Neural cell (in vitro differentiated cells): Measurements from ENCODE around the gene C1S. TPM values are rescaled to one million over a fixed set of nuclear protein-coding genes. Genes with fewer than 3 reads are reported as not detected.

ENCODE experiments used
- H2AFZ ChIP-seq: fragments of 200-600, 300-800 bp; sonication (generic), shearing (Covaris generic); 2 replicates; pipeline ENCODE4 v1.6.0; 2014; ENCODE audit warnings: low read depth, mild to moderate bottlenecking, antibody characterized with exemption, low read length, moderate library complexity
- H3F3A ChIP-seq: fragments of 200-600 bp; shearing (Covaris generic); 2 replicates; pipeline ENCODE4 v1.6.1; 2016; ENCODE audit warnings: mild to moderate bottlenecking, moderate library complexity, mixed read lengths, antibody characterized with exemption, low read length; ENCODE audit not compliant: insufficient read depth, poor library complexity, severe bottlenecking
- H3K27ac ChIP-seq: fragments of 200-600, 300-800 bp; sonication (generic), shearing (Covaris generic); 2 replicates; pipeline ENCODE4 v1.5.1; 2014; ENCODE audit warnings: mild to moderate bottlenecking, low read length, moderate library complexity
- H3K27me3 ChIP-seq: fragments of 300-800, 200-600 bp; sonication (generic), shearing (Covaris generic); 2 replicates; pipeline ENCODE4 v1.6.0; 2014; ENCODE audit warnings: mild to moderate bottlenecking, low read depth, low read length, moderate library complexity; ENCODE audit not compliant: insufficient read depth
- H3K36me3 ChIP-seq: fragments of 300-800, 200-600 bp; sonication (generic), shearing (Covaris generic); 2 replicates; pipeline ENCODE4 v1.5.1; 2014; ENCODE audit warnings: mild to moderate bottlenecking, antibody characterized with exemption, low read length, moderate library complexity; ENCODE audit not compliant: insufficient read depth
- H3K4me2 ChIP-seq: fragments of 300-800, 200-600 bp; sonication (generic), shearing (Covaris generic); 2 replicates; pipeline ENCODE4 v1.6.0; 2014; ENCODE audit warnings: mild to moderate bottlenecking, low read length
- H3K4me3 ChIP-seq: fragments of 300-800, 200-600 bp; sonication (generic), shearing (Covaris generic); 2 replicates; pipeline ENCODE4 v1.5.1; 2014; ENCODE audit warnings: mild to moderate bottlenecking, low read length, moderate library complexity
- H3K79me2 ChIP-seq: fragments of 200-600 bp; shearing (Covaris generic); replicated peaks from 2 replicates; pipeline ENCODE4 v1.6.0; 2014; ENCODE audit warnings: mild to moderate bottlenecking, low read length, moderate library complexity; ENCODE audit not compliant: insufficient read depth
- H3K9ac ChIP-seq: fragments of 300-800, 200-600 bp; sonication (generic), shearing (Covaris generic); 2 replicates; pipeline ENCODE4 v1.6.1; 2016; ENCODE audit warnings: mild to moderate bottlenecking, low read length, mixed read lengths
- H3K9me2 ChIP-seq: fragments of 200-600 bp; shearing (Covaris generic); 2 replicates; pipeline ENCODE4 v1.6.1; 2016; ENCODE audit warnings: mild to moderate bottlenecking, low read length, mixed read lengths; ENCODE audit not compliant: insufficient read depth
- H3K9me3 ChIP-seq: fragments of 200-600, 300-800 bp; sonication (generic), shearing (Covaris generic); 2 replicates; pipeline ENCODE4 v1.6.1; 2016; ENCODE audit warnings: mild to moderate bottlenecking, mixed run types, low read length, moderate library complexity, mixed read lengths
- H4K20me1 ChIP-seq: fragments of 200-600 bp; shearing (Covaris generic); 2 replicates; pipeline ENCODE4 v1.6.1; 2016; ENCODE audit warnings: mild to moderate bottlenecking, mixed run types; ENCODE audit not compliant: insufficient read depth
- EP300 ChIP-seq: fragments of 450-650 bp; conservative IDR thresholded peaks from 2 replicates; pipeline ENCODE4 v1.6.1; 2014; ENCODE audit warnings: antibody characterized with exemption, mild to moderate bottlenecking, moderate library complexity; ENCODE audit not compliant: poor library complexity, severe bottlenecking
- EZH2 ChIP-seq: fragments of 200-600, 300-800 bp; shearing (Covaris generic), sonication (generic); IDR thresholded peaks from 2 replicates; pipeline ENCODE4 v1.6.1; 2014; ENCODE audit warnings: antibody characterized with exemption, low read length, borderline replicate concordance, mild to moderate bottlenecking; ENCODE audit not compliant: insufficient read depth, poor library complexity, severe bottlenecking
- MXI1 ChIP-seq: fragments of 450-650 bp; conservative IDR thresholded peaks from 2 replicates; pipeline ENCODE4 v1.6.1; 2014; ENCODE audit warnings: antibody characterized with exemption, mild to moderate bottlenecking; ENCODE audit not compliant: poor library complexity, severe bottlenecking
- POLR2AphosphoS5 ChIP-seq: IDR thresholded peaks from 2 replicates; pipeline ENCODE4 v1.6.1; 2012
- RAD21 ChIP-seq: fragments of 450-650 bp; conservative IDR thresholded peaks from 2 replicates; pipeline ENCODE4 v1.6.1; 2014; ENCODE audit warnings: antibody characterized with exemption, mild to moderate bottlenecking, moderate library complexity
- SMC3 ChIP-seq: fragments of 450-650 bp; conservative IDR thresholded peaks from 2 replicates; pipeline ENCODE4 v1.6.1; 2014; ENCODE audit warnings: antibody characterized with exemption, mild to moderate bottlenecking, moderate library complexity; ENCODE audit not compliant: poor library complexity
- TAF1 ChIP-seq: IDR thresholded peaks from 2 replicates; pipeline ENCODE4 v1.6.1; 2012; ENCODE audit warnings: low read depth
- polyA plus RNA-seq: library from polyadenylated mRNA; depleted of rRNA; stranded (reverse); fragments of >200 nt; gene quantifications from 2 replicates; pipeline ENCODE4 v1.2.3, GENCODE V29; 2014
- TF ChIP-seq, protein P1 (sequence below): IDR thresholded peaks from 2 replicates; pipeline ENCODE4 v1.6.1; 2012; ENCODE audit warnings: borderline replicate concordance
- TF ChIP-seq, protein P2 (sequence below): fragments of 450-650 bp; IDR thresholded peaks from 2 replicates; pipeline ENCODE4 v1.5.1; 2014; ENCODE audit warnings: antibody characterized with exemption, mild to moderate bottlenecking, moderate library complexity; ENCODE audit not compliant: poor library complexity, severe bottlenecking

The C1S gene
- polyA plus RNA-seq, 1 donor from 2014 or later, result 4.9 TPM

DNA sequence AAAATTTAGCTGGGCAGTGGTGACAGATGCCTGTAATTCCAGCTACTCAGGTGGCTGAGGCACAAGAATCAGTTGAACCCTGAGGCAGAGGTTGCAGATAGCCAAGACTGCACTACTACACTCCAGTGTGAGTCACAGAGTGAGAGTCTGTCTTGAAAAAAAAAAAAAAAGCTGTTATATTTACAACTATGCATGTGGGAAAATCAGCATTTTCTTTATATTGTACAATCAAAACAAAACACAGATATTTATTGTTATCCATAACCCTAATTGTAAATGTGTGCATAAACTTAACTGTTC is 19.3 kb downstream of the C1S start:
- Histone ChIP-seq H4K20me1 (no peaks in the 10 kb centered on the region), H3K4me2 (no peak overlapping the region), H3K36me3 (no peaks in the 10 kb centered on the region), H3K27ac (no peak overlapping the region), H3K79me2 (no peaks in the 10 kb centered on the region), H3K9me2 (no peaks in the 10 kb centered on the region), H3K9me3 (no peaks in the 10 kb centered on the region), H2AFZ (no peak overlapping the region), H3K9ac (no peak overlapping the region), H3F3A (no peaks in the 10 kb centered on the region), H3K27me3 (no peaks in the 10 kb centered on the region), H3K4me3 (no peak overlapping the region)
- TF ChIP-seq, protein P1, sequence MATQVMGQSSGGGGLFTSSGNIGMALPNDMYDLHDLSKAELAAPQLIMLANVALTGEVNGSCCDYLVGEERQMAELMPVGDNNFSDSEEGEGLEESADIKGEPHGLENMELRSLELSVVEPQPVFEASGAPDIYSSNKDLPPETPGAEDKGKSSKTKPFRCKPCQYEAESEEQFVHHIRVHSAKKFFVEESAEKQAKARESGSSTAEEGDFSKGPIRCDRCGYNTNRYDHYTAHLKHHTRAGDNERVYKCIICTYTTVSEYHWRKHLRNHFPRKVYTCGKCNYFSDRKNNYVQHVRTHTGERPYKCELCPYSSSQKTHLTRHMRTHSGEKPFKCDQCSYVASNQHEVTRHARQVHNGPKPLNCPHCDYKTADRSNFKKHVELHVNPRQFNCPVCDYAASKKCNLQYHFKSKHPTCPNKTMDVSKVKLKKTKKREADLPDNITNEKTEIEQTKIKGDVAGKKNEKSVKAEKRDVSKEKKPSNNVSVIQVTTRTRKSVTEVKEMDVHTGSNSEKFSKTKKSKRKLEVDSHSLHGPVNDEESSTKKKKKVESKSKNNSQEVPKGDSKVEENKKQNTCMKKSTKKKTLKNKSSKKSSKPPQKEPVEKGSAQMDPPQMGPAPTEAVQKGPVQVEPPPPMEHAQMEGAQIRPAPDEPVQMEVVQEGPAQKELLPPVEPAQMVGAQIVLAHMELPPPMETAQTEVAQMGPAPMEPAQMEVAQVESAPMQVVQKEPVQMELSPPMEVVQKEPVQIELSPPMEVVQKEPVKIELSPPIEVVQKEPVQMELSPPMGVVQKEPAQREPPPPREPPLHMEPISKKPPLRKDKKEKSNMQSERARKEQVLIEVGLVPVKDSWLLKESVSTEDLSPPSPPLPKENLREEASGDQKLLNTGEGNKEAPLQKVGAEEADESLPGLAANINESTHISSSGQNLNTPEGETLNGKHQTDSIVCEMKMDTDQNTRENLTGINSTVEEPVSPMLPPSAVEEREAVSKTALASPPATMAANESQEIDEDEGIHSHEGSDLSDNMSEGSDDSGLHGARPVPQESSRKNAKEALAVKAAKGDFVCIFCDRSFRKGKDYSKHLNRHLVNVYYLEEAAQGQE, result no peak
- TF ChIP-seq EZH2, result no peak
- no peak for TF ChIP-seq MXI1
- no peak for TF ChIP-seq EP300
- no peak for TF ChIP-seq POLR2AphosphoS5
- no peak for TF ChIP-seq SMC3
- no peak for TF ChIP-seq TAF1
- TF ChIP-seq, protein P2, sequence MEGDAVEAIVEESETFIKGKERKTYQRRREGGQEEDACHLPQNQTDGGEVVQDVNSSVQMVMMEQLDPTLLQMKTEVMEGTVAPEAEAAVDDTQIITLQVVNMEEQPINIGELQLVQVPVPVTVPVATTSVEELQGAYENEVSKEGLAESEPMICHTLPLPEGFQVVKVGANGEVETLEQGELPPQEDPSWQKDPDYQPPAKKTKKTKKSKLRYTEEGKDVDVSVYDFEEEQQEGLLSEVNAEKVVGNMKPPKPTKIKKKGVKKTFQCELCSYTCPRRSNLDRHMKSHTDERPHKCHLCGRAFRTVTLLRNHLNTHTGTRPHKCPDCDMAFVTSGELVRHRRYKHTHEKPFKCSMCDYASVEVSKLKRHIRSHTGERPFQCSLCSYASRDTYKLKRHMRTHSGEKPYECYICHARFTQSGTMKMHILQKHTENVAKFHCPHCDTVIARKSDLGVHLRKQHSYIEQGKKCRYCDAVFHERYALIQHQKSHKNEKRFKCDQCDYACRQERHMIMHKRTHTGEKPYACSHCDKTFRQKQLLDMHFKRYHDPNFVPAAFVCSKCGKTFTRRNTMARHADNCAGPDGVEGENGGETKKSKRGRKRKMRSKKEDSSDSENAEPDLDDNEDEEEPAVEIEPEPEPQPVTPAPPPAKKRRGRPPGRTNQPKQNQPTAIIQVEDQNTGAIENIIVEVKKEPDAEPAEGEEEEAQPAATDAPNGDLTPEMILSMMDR, result no peak
- no peak for TF ChIP-seq RAD21

DNA sequence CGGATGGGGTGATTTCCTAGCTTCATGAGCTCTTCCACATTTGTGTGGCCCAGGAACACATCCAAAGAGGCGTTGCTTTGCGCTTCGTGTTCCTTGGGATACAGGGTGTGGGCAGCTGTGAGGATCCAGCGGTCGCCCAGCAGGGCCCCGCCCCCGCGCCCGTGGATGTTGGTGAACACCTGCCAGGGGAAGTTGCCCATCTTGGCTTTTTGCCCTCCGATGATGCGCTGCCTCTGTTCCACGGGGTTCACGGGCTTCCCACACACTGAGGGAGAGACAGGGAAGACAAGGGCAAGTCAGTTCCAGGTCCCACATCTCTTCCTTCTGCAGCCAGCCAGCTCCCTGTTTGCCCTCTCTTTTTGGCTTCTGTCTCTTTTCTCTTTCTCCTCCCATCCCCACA is 20.5 kb downstream of the C1S start:
- Histone ChIP-seq H2AFZ (no peak overlapping the region), H3K79me2 (no peaks in the 10 kb centered on the region), H3K36me3 (no peaks in the 10 kb centered on the region), H3F3A (no peaks in the 10 kb centered on the region), H3K4me2 (no peak overlapping the region), H3K27ac (no peak overlapping the region), H3K27me3 (no peaks in the 10 kb centered on the region), H3K9me2 (no peaks in the 10 kb centered on the region), H3K9me3 (no peaks in the 10 kb centered on the region), H4K20me1 (no peaks in the 10 kb centered on the region), H3K9ac (no peak overlapping the region), H3K4me3 (no peak overlapping the region)
- no peak for TF ChIP-seq POLR2AphosphoS5
- TF ChIP-seq SMC3, result no peak
- no peak for TF ChIP-seq RAD21
- no peak for TF ChIP-seq TAF1
- TF ChIP-seq EZH2, result no peak
- TF ChIP-seq MXI1, result no peak
- no peak for TF ChIP-seq EP300
- TF ChIP-seq, protein P1, result no peak
- TF ChIP-seq, protein P2, result no peak
